Measurements from ENCODE around the gene MAP3K20. TPM values are rescaled to one million over a fixed set of nuclear protein-coding genes. Genes with fewer than 3 reads are reported as not detected.

MAP3K20 gene
- total and polyA plus RNA-seq, 2 of the 4 experiments (the other 2 are of a cell fraction) = 27.5 to 84.4 TPM

- Histone ChIP-seq H4K20me1 (ENCODE audit: insufficient read depth, low read length) (no peaks in the 10 kb centered on the region), H2BK120ac (ENCODE audit: low read depth, low read length) (no peak overlapping the region), H2BK20ac (ENCODE audit: low read depth, low read length) (no peak overlapping the region), H2BK15ac (ENCODE audit: low read depth, low read length) (no peak overlapping the region), H3K4me2 (ENCODE audit: low read depth, low read length) (no peak overlapping the region), H2AFZ (replicated peaks; ENCODE audit: low read length, poor library complexity) (no peak overlapping the region), H3K36me3 (ENCODE audit: control insufficient read depth, insufficient read depth, low read length) (peaks cover 3% of the 10 kb centered on the region), H3K9me3 (ENCODE audit: control insufficient read depth, insufficient read depth, low read length) (no peaks in the 10 kb centered on the region), H2AK5ac (ENCODE audit: low read depth, low read length) (no peak overlapping the region), H4K91ac (ENCODE audit: insufficient read depth, low read depth, low read length) (no peak overlapping the region), H3K27me3 (ENCODE audit: control insufficient read depth, insufficient read depth, low read length) (no peaks in the 10 kb centered on the region), H3K9ac (ENCODE audit: low read depth, low read length) (no peak overlapping the region), H4K5ac (ENCODE audit: low read depth, low read length) (no peak overlapping the region), H3K18ac (ENCODE audit: low read depth, low read length) (no peak overlapping the region), H3K9me1 (ENCODE audit: insufficient read depth, low read length) (no peaks in the 10 kb centered on the region), H3K23ac (ENCODE audit: low read depth, low read length) (no peak overlapping the region), H4K8ac (ENCODE audit: low read depth in 2 of 2, low read length in 2 of 2) (no peak overlapping the region), H2AK9ac (replicated peaks; ENCODE audit: low read depth, low read length, poor library complexity) (no peak overlapping the region), H3K4me1 (ENCODE audit: control insufficient read depth, insufficient read depth, low read length) (peaks cover 8% of the 10 kb centered on the region), H3K14ac (replicated peaks; ENCODE audit: low read depth, low read length) (no peak overlapping the region), H3K4ac (ENCODE audit: low read depth, low read length) (no peak overlapping the region), H2BK5ac (ENCODE audit: low read depth, low read length, poor library complexity, severe bottlenecking) (no peak overlapping the region), H3K79me1 (ENCODE audit: low read depth in 1 of 2, low read length in 2 of 2) (peaks cover 0 to 11% of the 10 kb centered on the region in 2 experiments; a peak in 2 of 4 replicates), H3K27ac (ENCODE audit: insufficient read depth, low read length) (no peak overlapping the region), H3K4me3 (ENCODE audit: insufficient read depth, low read depth, low read length) (no peak overlapping the region), H3K56ac (ENCODE audit: extremely low read depth, insufficient read depth, low read length) (no peak overlapping the region)
- POLR2A ChIA-PET (ENCODE audit: unreplicated experiment) = no interaction called here
- BruUV-seq (replicated peaks) = no TSS peak
- TF ChIP-seq MXI1 (IDR thresholded peaks at IDR 0.05; ENCODE audit: borderline replicate concordance, low read depth, low read length) = no peak
- no peak for TF ChIP-seq CTCF (conservative IDR thresholded peaks at IDR 0.05; ENCODE audit: low read depth, low read length)
- TF ChIP-seq RAD21 (IDR thresholded peaks at IDR 0.05; ENCODE audit: low read length) = no peak
- TF ChIP-seq FOS (IDR thresholded peaks at IDR 0.05; ENCODE audit: low read depth, low read length) = no peak
- CTCF ChIA-PET = interaction anchor here (2.6 kb wide), 1 partner anchor 195 kb away, joined by 6 read pairs; no protein-coding TSS in a partner anchor
- dilution Hi-C loops (cut with HindIII; ENCODE audit: low sequenced_read_pairs, unreplicated experiment) (no loop called here), intact Hi-C loops (cut with micrococcal nuclease) (no loop called here), in situ Hi-C loops (cut with MboI; ENCODE audit: low sequenced_read_pairs) (no loop called here)
- ATAC-seq (ENCODE audit: low read depth) (no peak), DNase-seq (peak; percentile 19)
- WGBS, 2 experiments (ENCODE audit: extremely low coverage in 2 of 2, insufficient read length in 1 of 2) = 100% methylated on average over 1 of the region's 2 CpGs; no CpG with 5 or more reads in 1 of the 2 experiments
Observed at GRCh38 chr2:173221937-173222594, 146.4 kb downstream of the MAP3K20 start.
